Measurements from ENCODE around the gene BMP8A.

DNA sequence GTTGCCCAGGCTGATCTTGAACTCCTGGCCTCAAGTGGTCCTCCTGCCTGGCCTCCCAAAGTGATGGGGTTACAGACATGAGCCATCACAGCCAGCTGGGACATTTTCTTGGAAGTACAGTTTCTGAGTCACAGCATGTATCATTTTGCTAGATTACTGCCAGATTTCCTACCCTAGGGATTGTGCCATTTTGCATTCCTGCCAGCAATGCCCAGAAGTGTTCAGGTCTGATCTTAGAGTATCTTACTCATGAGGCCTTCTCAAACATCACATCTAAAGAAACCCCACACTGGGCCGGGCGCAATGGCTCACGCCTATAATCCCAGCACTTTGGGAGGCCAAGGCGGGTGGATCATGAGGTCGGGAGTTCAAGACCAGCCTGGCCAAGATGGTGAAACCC, 10.2 kb downstream of the BMP8A start:
- TF ChIP-seq, protein P1, sequence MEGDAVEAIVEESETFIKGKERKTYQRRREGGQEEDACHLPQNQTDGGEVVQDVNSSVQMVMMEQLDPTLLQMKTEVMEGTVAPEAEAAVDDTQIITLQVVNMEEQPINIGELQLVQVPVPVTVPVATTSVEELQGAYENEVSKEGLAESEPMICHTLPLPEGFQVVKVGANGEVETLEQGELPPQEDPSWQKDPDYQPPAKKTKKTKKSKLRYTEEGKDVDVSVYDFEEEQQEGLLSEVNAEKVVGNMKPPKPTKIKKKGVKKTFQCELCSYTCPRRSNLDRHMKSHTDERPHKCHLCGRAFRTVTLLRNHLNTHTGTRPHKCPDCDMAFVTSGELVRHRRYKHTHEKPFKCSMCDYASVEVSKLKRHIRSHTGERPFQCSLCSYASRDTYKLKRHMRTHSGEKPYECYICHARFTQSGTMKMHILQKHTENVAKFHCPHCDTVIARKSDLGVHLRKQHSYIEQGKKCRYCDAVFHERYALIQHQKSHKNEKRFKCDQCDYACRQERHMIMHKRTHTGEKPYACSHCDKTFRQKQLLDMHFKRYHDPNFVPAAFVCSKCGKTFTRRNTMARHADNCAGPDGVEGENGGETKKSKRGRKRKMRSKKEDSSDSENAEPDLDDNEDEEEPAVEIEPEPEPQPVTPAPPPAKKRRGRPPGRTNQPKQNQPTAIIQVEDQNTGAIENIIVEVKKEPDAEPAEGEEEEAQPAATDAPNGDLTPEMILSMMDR (IDR thresholded peaks at IDR 0.05; ENCODE audit: borderline replicate concordance, extremely low read depth, low read length, poor library complexity, severe bottlenecking) = no peak
- TF ChIP-seq EZH2 (IDR thresholded peaks at IDR 0.05; ENCODE audit: borderline replicate concordance, low read depth, low read length, severe bottlenecking) = no peak

Measured in DND-41 (cell line).